ENCODE results near the gene PPDPF.

The PPDPF gene

DNA sequence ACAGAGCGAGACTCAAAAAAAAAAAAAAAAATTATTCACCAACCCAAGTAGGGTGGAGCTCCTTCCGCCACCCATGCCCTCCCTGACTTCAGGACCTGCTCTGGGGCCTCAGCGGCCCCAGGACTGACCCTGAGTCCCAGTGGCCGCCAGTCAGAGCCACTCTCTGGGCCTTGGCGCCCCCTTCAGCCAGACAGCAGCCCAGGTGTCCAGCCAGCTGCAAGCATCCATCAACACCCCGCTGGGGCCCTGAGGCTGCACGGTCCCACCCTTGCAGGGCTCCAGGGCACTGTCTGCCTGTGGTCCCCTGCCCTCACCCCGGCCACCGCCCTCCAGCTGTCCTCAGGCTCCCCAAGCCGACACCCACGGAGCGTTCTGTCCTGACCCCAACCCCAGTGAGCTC, 36.7 kb upstream of the PPDPF start:
- DNase-seq (ENCODE audit: low read depth), result no peak
- no peak overlapping the region for H3K4me3 ChIP-seq (ENCODE audit: low read depth, low read length)
- TF ChIP-seq, protein P1, sequence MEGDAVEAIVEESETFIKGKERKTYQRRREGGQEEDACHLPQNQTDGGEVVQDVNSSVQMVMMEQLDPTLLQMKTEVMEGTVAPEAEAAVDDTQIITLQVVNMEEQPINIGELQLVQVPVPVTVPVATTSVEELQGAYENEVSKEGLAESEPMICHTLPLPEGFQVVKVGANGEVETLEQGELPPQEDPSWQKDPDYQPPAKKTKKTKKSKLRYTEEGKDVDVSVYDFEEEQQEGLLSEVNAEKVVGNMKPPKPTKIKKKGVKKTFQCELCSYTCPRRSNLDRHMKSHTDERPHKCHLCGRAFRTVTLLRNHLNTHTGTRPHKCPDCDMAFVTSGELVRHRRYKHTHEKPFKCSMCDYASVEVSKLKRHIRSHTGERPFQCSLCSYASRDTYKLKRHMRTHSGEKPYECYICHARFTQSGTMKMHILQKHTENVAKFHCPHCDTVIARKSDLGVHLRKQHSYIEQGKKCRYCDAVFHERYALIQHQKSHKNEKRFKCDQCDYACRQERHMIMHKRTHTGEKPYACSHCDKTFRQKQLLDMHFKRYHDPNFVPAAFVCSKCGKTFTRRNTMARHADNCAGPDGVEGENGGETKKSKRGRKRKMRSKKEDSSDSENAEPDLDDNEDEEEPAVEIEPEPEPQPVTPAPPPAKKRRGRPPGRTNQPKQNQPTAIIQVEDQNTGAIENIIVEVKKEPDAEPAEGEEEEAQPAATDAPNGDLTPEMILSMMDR (IDR thresholded peaks at IDR 0.05; ENCODE audit: insufficient read depth, low read depth, low read length, missing control alignments), result peak; percentile 3

DNA sequence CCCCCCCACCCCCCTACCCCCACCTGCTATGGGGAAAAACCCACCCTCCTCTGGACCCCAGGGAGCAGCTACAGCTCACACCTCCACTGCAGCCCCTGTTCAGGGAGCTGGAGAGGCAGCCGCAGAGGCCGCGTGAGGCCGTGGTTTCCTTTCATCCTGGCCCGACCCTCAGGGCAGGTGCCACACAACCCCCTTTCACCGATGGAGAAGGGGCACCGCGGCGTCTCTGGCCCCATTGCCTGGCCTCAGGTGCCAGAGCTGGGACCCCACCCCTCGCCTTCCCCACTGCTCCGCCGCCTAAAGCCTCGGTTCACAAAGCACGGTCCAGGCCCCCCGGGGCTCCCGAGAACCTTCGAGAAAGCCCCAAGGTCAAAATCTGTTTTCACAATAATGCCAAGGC, 36.3 kb upstream of the PPDPF start:
- TF ChIP-seq, protein P1 (IDR thresholded peaks at IDR 0.05; ENCODE audit: insufficient read depth, low read depth, low read length, missing control alignments), result no peak

DNA sequence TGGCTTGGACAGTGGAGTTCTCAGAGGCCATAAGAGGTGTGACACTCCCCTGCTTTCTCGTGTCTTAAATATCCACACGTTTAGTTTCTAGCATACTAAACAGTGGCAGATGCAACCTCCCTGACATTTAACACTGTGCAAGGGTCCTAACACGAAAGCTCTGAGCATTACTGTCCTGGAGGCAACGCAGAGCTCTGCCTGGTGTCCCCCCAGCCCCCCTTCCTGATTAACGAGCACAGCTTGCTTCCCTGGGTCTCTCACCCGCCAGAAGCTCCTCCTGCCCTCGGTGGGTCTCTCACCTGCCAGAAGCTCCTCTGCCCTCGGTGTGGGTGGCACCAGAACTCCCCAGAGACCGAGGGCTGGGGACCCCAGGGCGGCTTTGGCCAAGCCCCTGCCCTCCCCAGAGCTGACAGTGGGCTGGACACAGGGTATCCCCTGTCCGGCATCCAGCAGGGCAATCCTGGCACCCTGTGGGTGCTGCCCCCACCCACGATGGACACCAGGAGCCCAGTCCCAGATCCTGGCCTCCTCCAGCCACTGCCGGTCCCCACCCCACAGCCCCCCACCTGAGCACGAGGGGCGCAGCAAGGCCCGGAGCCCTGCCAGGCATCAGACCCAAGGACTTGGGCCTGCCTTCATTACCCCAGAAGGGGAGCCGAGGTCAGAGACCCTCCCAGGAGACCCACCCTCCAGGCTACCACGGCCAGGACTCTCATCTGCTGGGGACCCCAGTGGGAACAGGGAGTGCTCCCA, 35.7 kb upstream of the PPDPF start:
- H3K4me3 ChIP-seq (ENCODE audit: low read depth, low read length), result no peak overlapping the region
- DNase-seq (ENCODE audit: low read depth), result no peak
- TF ChIP-seq, protein P1 (IDR thresholded peaks at IDR 0.05; ENCODE audit: insufficient read depth, low read depth, low read length, missing control alignments), result no peak

More for the DNA sequence above, 36.3 kb upstream of the PPDPF start:
- no peak for DNase-seq (ENCODE audit: low read depth)
- H3K4me3 ChIP-seq (ENCODE audit: low read depth, low read length), result no peak overlapping the region

DNA sequence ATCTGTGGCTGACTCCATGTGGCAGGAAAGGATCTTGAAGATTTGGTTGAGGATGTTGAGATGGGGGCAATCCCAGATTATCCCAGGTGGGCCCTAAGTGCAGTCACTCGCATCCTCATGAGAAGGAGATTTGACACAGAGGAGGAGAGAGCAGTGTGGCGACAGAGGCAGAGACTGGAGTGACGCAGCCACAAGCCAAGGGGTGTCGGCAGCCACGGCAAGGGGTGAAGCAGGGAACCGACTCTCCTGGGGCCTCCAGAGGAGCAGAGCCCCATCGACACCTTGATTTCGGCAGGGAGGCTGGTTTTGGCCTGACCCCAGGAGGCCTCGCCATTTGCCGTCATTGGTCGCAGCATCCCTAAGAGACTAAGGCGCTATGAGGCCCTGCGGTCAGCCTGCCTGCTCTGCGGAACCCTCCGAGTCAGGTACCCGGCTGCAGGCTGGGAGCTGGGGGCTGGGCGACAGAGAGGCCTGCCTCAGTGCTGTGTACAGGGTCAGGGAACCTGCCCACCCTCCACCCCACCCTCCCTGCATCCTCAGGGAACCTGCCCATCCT, 34.2 kb upstream of the PPDPF start:
- H3K4me3 ChIP-seq (ENCODE audit: low read depth, low read length), result no peak overlapping the region
- TF ChIP-seq, protein P1 (IDR thresholded peaks at IDR 0.05; ENCODE audit: insufficient read depth, low read depth, low read length, missing control alignments), result no peak
- no peak for DNase-seq (ENCODE audit: low read depth)

GRCh38 chr20:63487116-63487764, 33.3 kb upstream of the PPDPF start:
- no peak for DNase-seq (ENCODE audit: low read depth)
- TF ChIP-seq, protein P1 (IDR thresholded peaks at IDR 0.05; ENCODE audit: insufficient read depth, low read depth, low read length, missing control alignments), result no peak
- no peak overlapping the region for H3K4me3 ChIP-seq (ENCODE audit: low read depth, low read length)

GRCh38 chr20:63487781-63488241, 32.8 kb upstream of the PPDPF start:
- H3K4me3 ChIP-seq (ENCODE audit: low read depth, low read length), result no peak overlapping the region
- TF ChIP-seq, protein P1 (IDR thresholded peaks at IDR 0.05; ENCODE audit: insufficient read depth, low read depth, low read length, missing control alignments), result no peak
- no peak for DNase-seq (ENCODE audit: low read depth)
